Measurements from ENCODE around the gene PRKCG.

Gene PRKCG

DNA sequence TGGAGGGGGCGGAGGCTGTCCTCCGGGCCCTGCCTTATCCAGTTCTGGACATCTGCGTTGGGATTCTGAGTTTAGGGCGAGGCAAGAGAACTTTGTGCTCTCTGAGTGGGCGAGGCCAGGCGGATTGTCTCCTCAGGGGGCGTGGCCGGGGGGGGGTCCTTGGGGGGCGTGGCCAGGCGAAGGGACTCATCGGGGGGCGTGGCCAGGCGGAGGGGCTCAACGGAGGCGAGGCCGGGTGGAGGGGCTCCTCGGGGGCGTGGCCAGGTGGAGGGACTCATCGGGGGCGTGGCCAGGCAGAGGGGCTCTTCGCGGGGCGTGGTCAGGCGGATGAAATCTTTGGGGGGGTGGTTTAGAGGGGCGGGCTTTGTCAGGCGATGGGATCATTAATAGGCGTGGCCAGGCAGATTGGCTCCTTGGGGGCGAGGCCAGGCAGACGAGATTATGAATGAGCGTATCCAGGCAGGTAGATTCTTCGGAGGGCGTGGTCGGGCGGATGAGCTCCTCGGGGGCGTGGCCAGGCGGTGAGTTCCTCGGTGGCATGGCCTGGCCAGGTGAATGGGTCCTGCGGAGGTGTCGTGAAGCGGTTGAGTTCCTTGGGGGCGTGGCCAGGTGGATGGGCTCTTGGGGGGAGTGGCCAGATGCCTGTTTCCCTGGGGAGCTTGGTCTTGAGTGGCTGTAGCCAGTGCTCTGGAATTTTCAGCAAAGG, 16.8 kb downstream of the PRKCG start:
- DNase-seq (no peak), ATAC-seq (no peak)

DNA sequence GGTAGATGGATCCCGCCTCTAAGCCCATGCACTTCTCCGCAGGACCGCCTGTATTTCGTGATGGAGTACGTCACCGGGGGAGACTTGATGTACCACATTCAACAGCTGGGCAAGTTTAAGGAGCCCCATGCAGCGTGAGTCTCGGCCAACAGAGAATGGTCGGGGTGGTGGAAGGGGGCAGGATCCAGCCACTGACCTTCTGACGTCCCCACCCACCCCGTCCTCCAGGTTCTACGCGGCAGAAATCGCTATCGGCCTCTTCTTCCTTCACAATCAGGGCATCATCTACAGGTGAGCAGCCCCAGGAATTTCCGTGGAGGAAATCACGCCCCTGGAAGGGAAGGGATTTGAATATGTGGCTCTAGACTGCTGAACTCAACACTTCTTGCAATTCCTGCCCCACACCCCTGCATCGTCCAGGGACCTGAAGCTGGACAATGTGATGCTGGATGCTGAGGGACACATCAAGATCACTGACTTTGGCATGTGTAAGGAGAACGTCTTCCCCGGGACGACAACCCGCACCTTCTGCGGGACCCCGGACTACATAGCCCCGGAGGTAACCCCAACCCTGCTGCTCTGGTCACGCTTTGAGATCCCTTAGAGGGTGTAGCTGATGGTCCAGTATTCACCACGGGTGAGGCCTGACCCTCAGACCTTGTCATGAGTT, 18.3 kb downstream of the PRKCG start:
- ATAC-seq (no peak), DNase-seq (no peak)

DNA sequence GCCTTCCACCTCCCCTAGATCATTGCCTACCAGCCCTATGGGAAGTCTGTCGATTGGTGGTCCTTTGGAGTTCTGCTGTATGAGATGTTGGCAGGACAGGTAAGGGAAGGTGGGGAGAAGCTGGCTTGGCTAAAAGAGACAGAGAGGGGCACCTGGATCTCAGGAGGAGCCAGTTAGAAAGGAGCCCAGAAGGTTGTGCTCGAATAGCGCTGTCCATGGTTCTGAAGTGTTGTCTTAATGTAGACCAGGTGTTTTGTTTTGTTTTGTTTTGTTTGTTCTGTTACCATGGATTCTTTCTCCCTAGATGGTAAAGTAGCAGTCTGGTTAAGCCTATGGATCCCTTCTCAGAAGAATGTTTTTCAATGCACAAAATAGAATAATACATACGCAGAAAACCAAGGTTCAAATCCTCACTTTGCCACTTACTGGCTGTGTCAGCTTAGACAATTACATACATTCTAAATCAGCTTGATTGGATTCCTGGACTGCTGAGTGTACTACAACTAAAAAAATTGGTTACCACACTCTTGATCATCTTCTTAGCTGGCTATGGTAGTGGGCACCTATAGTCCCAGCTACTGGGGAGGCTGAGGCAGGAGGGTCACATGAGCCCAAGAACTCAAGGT, 21.2 kb downstream of the PRKCG start:
- ATAC-seq (no peak), DNase-seq (peak; percentile 32)

DNA sequence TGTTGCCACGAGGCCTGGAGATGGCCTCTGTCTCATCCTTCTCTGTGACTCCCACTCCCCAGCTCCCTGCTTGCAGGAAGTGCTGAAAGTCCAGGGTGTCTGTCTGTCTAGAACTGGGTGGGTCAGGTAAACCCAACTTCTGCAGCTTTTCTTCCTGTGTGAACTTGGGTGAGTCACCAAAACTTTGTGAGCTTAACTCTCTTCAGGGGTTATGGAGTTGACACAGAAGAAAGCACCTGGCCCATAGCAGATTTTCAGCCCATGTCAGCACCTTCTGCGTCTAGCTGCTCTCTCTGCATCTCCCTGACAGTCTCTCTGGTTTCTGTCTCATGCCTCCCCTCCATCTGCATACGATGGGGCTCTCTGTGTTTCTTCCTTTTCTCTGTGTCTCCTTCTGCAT, 22.9 kb downstream of the PRKCG start:
- no peak for DNase-seq
- no peak for ATAC-seq

DNA sequence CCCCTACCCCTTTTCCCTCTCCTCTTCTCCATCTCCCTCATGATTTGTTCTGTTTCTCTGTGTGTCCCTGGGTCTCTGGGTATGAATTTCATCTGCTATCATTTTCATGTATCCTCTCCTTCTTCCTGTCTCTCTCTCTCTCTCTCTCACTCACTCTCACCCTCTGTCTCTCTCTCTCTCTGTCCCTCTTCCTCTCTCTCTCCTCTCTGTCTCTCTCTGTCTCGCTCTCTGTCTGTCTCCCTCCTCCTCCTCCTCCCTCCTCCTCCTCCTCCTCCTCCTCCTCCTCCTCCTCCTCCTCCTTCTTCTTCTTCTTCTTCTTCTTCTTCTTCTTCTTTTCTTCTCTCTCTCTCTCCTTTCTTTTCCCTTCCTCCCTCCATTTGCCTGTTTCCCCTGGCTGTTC, 23.8 kb downstream of the PRKCG start:
- ATAC-seq = no peak

DNA sequence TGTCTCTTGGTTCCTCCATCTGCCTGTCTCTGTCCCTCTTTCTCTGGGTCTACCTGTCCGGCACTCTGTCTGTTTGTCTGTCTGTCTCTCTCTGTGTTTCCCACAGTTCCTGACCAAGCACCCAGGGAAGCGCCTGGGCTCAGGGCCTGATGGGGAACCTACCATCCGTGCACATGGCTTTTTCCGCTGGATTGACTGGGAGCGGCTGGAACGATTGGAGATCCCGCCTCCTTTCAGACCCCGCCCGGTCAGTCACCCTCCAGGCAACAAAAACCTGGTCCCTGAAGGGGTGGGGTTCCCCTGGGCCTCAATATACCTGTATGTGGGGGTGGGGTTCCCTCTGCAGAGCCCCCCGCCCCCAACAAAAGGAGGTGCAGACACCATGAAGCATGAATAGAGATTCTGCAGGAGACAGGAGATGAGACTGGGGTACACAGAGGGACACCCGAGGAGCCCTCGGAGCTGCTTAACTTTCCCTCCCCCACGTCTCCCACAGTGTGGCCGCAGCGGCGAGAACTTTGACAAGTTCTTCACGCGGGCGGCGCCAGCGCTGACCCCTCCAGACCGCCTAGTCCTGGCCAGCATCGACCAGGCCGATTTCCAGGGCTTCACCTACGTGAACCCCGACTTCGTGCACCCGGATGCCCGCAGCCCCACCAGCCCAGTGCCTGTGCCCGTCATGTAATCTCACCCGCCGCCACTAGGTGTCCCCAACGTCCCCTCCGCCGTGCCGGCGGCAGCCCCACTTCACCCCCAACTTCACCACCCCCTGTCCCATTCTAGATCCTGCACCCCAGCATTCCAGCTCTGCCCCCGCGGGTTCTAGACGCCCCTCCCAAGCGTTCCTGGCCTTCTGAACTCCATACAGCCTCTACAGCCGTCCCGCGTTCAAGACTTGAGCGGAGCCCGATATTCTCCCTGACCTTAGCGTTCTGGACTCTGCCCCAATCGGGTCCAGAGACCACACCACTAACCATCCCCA, 24.5 kb downstream of the PRKCG start:
- ATAC-seq (peak; percentile 64), DNase-seq (peak; percentile 84)

More for the DNA sequence above, 23.8 kb downstream of the PRKCG start:
- no peak for DNase-seq

DNA sequence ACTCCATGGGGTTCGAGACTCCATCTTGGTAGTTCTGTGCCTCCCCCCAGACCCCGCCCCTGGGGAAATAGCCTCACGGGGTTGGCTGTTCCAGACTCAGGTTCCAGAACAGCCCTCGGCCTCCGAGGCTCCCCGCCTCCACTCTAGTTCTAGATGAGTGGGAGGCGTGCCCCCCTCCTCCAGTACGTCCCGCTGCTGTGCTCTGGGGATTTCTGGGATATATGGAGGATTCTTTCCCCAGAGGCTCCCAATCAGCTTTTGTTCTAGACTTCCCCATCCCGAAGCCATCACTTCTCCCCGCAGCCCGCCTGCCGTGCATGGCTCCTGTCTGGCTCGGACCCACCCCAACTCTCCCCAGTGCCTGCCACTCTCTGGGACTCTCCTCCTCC, 25.2 kb downstream of the PRKCG start:
- no peak for DNase-seq
- ATAC-seq = no peak

DNA sequence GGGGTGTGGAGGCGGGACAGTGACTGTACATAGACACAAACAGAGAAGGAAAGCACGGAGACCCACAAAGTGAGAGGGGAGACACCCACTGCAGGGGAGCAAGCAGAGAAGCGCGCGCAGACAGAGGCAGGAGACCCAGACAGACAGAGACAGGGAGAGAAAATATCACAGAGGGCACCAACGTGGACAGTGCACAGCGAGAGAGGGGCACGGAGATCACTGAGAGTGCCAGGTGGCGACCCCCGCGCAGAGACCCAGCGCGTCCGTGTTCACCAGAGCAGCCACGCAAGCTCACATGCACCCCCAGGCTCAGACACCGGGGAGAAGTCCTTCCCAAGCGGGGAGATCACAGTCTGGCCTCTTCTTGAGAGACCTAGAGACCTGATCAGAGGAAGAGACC, 25.7 kb downstream of the PRKCG start:
- no peak for ATAC-seq
- DNase-seq = no peak

DNA sequence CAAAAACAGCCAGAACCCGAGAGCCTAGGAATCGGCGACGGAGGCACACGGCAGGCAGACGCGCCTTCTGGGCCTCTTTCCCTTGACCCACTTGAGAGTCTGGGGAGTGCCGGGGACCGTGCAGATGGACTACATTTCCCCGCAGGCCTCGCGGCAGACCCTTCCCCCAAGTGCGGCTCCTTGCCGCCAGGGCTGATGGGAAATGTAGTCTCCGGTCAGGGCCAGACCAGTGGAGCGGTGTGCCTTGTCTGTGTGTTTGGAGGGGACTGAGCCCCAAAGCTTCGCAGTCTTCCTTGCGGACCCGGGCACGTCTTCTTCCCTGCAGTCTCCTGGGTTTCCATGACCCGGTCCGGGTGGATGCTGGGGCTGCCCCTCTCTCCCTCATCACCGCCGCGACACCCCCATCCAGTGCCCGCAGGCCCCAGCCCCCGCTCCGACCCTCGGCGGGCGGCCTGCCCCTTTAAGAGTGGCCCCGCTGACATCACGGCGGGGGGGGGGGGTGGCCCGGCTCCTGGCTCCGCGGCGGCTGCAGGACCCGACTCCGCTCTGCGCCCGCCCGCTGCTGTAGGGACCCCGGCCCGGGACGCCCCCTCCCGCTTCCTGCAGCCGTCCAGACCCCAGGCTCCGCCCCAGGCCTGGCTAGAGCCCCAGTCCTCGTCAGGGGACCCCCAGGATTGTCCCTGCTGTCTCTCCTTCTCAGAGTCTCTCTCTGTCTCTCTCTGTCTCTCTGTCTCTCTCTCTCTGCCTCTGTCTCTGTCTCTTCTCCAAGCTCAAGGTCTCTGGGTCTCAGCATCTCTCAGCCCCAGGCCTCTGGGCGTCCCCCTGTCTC, 26.3 kb downstream of the PRKCG start:
- DNase-seq (peak; percentile 58), ATAC-seq (peak; percentile 85)

DNA sequence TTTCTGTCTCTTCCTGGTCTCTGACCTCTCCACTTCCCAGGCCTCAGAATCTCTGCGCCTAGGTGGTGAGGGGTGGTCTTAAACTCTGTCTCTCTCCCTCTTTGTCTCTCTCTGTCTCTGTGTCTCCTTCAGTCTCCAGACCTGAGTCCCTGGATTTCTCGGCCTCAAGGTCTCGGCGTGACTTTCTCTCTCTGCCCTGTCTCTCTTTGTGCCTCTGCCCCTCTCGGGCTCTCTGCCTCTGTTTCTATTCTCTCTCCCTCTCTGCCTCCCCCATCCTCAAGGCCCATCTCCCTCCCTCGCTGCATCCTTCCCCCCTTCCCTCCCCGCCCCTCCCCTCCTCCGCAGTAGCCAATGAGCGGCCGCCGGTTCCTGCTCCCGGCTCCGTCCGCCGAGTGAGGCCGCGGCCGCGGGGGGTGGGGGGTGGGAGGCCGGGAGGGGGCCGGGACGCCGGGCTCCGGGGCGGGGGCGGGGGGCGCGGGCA, 27.0 kb downstream of the PRKCG start, which contains the start of gene CACNG7:
Gene CACNG7, plus strand, starts transcription at position 344 of the 481 bp plus-strand sequence. CDS start 3,554 bp downstream, outside the sequence.
- ATAC-seq (no peak), DNase-seq (no peak)

DNA sequence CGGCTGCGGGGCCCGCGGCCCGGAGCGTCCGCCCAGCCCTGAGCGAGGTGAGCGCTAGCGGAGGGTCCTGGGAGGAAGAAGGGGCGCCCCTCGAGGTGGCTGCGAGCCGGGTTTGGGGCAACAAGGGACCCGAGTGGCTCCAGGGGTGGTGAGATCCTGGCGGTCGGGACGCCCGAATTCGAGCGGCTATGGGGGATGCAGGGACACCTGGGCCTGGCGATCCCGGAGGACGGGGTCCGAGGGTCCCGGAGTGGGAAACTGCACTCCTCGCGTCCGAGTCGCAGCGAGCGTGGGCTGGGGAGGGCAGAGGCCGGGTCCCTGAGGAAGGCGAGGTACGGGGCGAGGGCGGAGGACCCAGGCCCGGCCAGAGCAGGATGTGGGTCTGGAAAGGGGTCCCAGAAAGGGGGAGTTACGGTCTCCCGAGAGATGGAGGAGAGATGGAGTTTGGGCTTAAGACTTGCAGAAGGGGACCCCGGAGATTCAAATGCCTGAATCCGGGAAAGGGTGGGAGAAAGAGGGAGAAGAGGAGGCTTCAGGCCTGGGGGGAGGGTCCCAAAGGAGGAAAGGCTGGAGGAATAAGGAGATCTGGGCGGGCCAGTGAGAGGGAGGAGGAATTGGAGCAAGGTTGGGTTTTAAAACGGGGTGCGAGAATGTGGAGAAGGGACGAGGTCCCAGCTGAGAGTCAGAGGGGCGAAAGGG, 27.6 kb downstream of the PRKCG start:
- DNase-seq = no peak
- no peak for ATAC-seq

DNA sequence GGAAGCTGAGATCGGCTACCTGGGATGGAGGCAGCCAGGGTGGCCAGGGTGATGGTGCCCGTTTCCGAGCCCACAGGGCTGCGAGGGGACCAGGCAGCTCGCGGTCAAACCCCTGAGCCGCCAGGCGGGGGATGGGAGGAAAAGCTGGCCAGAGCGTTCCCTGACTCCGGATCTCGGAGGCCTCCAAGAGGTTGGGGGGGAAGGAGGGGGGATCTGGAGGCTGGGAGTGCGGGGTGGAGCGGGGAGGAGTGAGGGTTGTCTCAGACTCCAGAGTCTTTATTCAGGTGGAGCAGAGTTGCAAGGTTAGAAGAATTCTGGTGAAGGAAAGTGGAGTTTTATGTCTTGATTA, 28.1 kb downstream of the PRKCG start:
- DNase-seq (no peak), ATAC-seq (no peak)

DNA sequence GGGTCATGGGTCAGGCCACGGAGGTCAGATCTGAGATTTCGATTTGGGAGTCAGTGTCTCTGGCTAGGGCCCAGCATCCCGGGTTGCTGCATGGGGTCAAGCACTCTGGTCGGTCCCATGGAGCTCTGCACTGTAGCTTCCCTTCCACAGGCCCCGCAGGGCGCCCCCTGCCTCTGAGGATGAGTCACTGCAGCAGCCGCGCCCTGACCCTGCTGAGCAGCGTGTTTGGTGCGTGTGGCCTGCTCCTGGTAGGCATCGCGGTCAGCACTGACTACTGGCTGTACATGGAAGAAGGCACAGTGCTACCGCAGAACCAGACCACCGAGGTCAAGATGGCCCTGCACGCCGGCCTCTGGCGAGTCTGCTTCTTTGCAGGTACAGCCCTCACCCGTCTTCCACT, 30.7 kb downstream of the PRKCG start:
- DNase-seq (peak; percentile 32), ATAC-seq (no peak)

DNA sequence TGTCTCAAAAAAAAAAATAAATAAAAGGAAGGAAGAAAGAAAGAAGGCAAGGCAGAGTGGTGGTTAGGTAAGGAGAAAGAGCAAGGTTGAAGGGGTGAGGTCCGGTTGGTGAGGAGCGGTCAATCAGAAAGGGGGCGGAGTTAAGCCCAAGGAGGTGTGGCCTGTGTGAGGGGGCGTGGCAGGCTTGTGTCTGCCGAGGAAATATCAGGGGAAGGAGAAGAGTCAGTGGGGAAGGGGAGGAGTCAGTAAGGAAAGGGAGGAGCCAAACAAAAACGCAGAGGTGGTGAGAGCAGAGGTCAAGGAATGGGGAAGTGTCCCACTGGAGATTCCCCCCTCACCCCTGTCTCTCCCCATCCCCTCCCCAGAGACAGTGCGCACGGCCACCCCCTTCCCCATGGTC, 33.0 kb downstream of the PRKCG start:
- ATAC-seq = no peak

DNA sequence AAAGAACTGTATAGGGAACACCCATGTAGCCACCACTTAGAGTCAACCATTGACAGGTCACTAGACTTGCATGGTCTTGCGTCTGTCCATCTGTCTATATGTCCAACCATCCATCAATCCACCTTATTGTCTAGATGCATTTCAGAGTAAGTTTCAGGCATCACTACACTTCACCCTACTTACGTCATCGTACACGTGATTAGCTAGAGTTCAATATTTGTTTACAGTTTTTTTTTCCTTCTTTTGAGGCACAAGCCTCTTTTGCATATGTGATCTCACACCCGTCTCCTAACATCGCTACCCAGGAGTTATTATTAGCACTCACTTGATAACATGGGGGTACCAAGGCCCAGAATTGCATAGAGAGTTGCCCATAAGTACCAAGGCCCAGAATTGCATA, 34.0 kb downstream of the PRKCG start:
- no peak for ATAC-seq
- DNase-seq = no peak

More for the DNA sequence above, 33.0 kb downstream of the PRKCG start:
- DNase-seq = no peak

DNA sequence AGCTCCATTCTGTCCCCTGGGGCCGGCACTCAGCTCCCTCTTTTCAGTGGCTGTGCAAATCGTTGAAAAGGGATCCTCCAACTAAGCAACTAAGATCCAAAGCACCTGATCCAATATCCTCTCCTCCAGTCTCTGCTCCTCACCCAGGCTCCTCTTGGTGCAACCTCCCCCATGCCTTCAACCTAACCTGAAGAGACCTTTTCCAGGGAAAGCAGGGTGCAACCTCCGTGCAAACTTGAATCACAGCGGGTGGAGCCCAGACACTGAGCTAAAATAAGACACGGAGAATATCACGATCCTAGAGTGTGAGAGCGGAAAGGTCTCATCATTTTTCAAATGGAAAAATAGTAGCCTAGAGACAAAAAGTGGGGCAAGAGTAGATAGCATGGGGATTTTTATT, 35.4 kb downstream of the PRKCG start:
- no peak for DNase-seq
- ATAC-seq = no peak

DNA sequence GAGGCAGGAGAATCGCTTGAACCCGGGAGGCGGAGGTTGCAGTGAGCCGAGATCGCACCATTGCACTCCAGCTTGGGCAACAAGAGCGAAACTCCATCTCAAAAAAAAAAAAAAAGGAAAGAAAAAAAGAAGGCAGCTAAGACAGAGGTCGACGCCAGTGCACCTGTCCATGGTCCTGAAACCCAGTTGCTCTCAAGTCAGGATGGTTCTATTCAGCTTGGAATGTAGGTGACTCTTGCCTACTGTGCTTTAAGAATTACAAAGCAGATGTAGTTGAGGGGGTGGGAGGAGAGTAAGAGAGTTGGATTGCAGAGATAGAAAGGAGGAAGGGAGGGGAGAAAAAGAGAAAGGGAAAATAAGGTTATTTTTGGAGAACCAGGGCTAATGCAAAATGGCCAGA, 45.7 kb downstream of the PRKCG start:
- ATAC-seq (no peak), DNase-seq (peak; percentile 39)

DNA sequence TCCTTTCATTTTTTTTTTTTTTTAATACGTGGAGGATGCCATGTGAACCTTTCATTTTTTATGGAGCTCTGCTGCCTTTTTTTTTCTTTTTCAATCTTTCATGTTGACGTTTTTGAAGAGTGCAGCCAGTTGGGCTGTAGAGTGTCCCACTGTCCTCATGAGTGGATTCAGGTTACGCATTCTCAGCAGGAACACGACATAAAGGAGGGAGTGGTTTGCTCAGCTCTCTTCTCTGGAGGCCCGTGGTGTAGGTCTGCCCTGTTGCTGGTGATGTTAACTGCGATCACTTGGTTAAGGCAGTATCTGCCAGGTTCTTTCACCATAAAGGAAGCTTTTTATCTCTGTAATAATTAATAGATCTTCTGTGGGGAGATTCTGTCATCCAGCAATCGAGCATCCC, 54.0 kb downstream of the PRKCG start:
- ATAC-seq = no peak
- DNase-seq = no peak

DNA sequence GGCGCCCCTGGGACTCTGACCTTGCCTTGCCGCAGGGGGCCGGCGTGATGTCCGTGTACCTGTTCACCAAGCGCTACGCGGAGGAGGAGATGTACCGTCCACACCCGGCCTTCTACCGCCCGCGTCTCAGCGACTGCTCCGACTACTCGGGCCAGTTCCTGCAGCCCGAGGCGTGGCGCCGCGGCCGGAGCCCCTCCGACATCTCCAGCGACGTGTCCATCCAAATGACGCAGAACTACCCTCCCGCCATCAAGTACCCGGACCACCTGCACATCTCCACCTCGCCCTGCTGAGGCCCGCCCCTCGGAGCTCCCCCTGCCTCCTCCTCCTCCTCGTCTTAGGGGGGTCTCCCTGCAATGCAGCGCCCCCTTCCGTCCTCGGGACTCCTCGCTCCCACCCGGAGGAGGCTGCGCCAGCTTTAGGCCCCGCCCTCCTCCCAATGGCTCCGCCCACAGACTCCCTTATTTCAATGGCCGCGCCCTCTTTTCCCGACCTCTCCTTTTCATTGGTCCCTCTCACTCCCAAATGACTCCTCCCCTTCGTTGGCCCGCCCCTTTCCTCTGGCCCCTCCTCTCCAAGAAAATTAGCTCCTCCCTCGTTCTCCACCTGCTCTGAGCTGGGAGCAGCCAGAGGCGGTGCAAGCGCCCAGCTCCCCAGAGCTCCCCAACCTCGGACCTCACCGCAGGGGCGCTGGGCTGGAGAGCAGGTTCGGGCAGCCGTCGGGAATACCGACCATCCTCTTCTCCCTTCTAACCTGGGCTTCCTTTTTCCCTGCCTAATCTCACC, 60.2 kb downstream of the PRKCG start:
- DNase-seq (peak; percentile 30), ATAC-seq (no peak)

DNA sequence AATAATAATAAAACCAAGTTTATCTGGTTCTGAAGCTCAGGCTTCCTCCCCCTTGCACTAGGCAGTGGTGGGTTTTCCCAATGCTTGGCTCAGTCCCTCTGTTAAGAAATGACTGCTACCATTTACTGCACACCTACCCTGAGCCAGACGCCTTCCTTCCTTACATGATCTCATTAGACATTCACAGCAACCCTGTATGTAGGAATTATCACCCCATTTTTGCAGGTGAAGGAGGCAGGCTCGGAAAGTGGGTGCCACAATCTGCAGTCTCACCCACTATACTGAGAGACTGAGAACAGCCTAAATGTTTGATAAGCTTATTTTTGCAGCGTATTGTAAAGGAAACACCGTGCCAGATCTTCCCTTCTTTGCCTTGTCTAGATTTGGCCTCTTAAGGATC, 62.4 kb downstream of the PRKCG start:
- no peak for ATAC-seq
- no peak for DNase-seq
